H9 (cell line): ENCODE data around the gene ALDH1A3. TPM values are rescaled to one million over a fixed set of nuclear protein-coding genes. Genes with fewer than 3 reads are reported as not detected.

Source experiments
- DNase-seq: peaks from one replicate; pipeline ENCODE4 v3.0.0-alpha.2; 2017
- H2AFZ ChIP-seq: one replicate; pipeline ENCODE4 v1.6.1; 2013; ENCODE audit warnings: mild to moderate bottlenecking, low read length, control low read depth, moderate library complexity
- H2AK5ac ChIP-seq: 2 replicates; pipeline ENCODE4 v1.6.1; 2013; ENCODE audit warnings: low read length, control low read depth, mixed read lengths; ENCODE audit not compliant: insufficient read length
- H2BK120ac ChIP-seq: one replicate; pipeline ENCODE4 v1.6.1; 2013; ENCODE audit warnings: low read depth, mild to moderate bottlenecking, low read length, control low read depth, inconsistent platforms; ENCODE audit not compliant: poor library complexity, severe bottlenecking
- H2BK12ac ChIP-seq: 2 replicates; pipeline ENCODE4 v1.6.1; 2013; ENCODE audit warnings: low read length, control low read depth, mixed read lengths, low read depth; ENCODE audit not compliant: insufficient read length
- H2BK15ac ChIP-seq: 2 replicates; pipeline ENCODE4 v1.6.1; 2013; ENCODE audit warnings: low read depth, low read length, control low read depth
- H2BK20ac ChIP-seq: one replicate; pipeline ENCODE4 v1.6.1; 2013; ENCODE audit warnings: low read depth, mild to moderate bottlenecking, low read length, control low read depth, inconsistent platforms; ENCODE audit not compliant: poor library complexity, severe bottlenecking
- H2BK5ac ChIP-seq: 2 replicates; pipeline ENCODE4 v1.6.1; 2013; ENCODE audit warnings: low read length, control low read depth, mixed read lengths; ENCODE audit not compliant: insufficient read length
- H3K14ac ChIP-seq: 2 replicates; pipeline ENCODE4 v1.6.1; 2013; ENCODE audit warnings: low read length, control low read depth; ENCODE audit not compliant: insufficient read depth
- H3K18ac ChIP-seq: 2 replicates; pipeline ENCODE4 v1.6.1; 2013; ENCODE audit warnings: low read depth, mild to moderate bottlenecking, mixed read lengths, low read length, control low read depth; ENCODE audit not compliant: insufficient read length
- H3K23ac ChIP-seq: 2 replicates; pipeline ENCODE4 v1.6.1; 2013; ENCODE audit warnings: low read length, control low read depth, mixed read lengths, low read depth; ENCODE audit not compliant: insufficient read length
- H3K23me2 ChIP-seq: 2 replicates; pipeline ENCODE4 v1.6.1; 2013; ENCODE audit warnings: low read depth, mild to moderate bottlenecking, mixed read lengths, low read length, control low read depth; ENCODE audit not compliant: insufficient read length, poor library complexity, severe bottlenecking
- H3K27ac ChIP-seq: 2 replicates; pipeline ENCODE4 v1.5.1; 2013; ENCODE audit warnings: low read length, control low read depth, mixed read lengths, low read depth; ENCODE audit not compliant: insufficient read length
- H3K27me3 ChIP-seq: 2 replicates; pipeline ENCODE4 v1.6.1; 2013; ENCODE audit warnings: low read length, control low read depth, inconsistent platforms; ENCODE audit not compliant: insufficient read depth
- H3K4ac ChIP-seq: 2 replicates; pipeline ENCODE4 v1.6.1; 2013; ENCODE audit warnings: low read depth, mild to moderate bottlenecking, control low read depth, inconsistent platforms, low read length, moderate library complexity
- H3K4me1 ChIP-seq: 2 replicates; pipeline ENCODE4 v1.6.1; 2013; ENCODE audit warnings: low read length, control low read depth, inconsistent platforms; ENCODE audit not compliant: insufficient read depth
- H3K4me2 ChIP-seq: 2 replicates; pipeline ENCODE4 v1.6.1; 2013; ENCODE audit warnings: low read length, control low read depth, mixed read lengths; ENCODE audit not compliant: insufficient read length, insufficient read depth
- H3K56ac ChIP-seq: 2 replicates; pipeline ENCODE4 v1.6.1; 2013; ENCODE audit warnings: low read depth, mild to moderate bottlenecking, mixed read lengths, low read length, control low read depth; ENCODE audit not compliant: insufficient read length
- H3K79me1 ChIP-seq: 2 replicates; pipeline ENCODE4 v1.6.1; 2013; ENCODE audit warnings: low read depth, mild to moderate bottlenecking, moderate library complexity, low read length, control low read depth, inconsistent platforms; ENCODE audit not compliant: insufficient read depth, poor library complexity, severe bottlenecking
- H3K79me2 ChIP-seq: 2 replicates; pipeline ENCODE4 v1.6.1; 2013; ENCODE audit warnings: low read length, control low read depth, inconsistent platforms; ENCODE audit not compliant: insufficient read depth
- H3K9ac ChIP-seq: 2 replicates; pipeline ENCODE4 v1.6.1; 2013; ENCODE audit warnings: low read length, control low read depth, mixed read lengths; ENCODE audit not compliant: insufficient read length; ENCODE audit errors: extremely low read depth
- H3K9me3 ChIP-seq: one replicate; pipeline ENCODE4 v1.6.1; 2013; ENCODE audit warnings: low read depth, low read length, inconsistent platforms; ENCODE audit not compliant: control insufficient read depth
- H3T11ph ChIP-seq: one replicate; pipeline ENCODE4 v1.6.1; 2013; ENCODE audit warnings: mild to moderate bottlenecking, low read length, control low read depth, inconsistent platforms
- H4K20me1 ChIP-seq: one replicate; pipeline ENCODE4 v1.6.1; 2013; ENCODE audit not compliant: control insufficient read depth, insufficient read length, insufficient read depth
- H4K5ac ChIP-seq: 2 replicates; pipeline ENCODE4 v1.6.1; 2013; ENCODE audit warnings: low read depth, mild to moderate bottlenecking, mixed read lengths, low read length, control low read depth; ENCODE audit not compliant: insufficient read length
- H4K8ac ChIP-seq: replicated peaks from 2 replicates; pipeline ENCODE4 v1.6.1; 2013; ENCODE audit warnings: low read length, control low read depth, mixed read lengths, low read depth; ENCODE audit not compliant: insufficient read length
- H4K91ac ChIP-seq: 2 replicates; pipeline ENCODE4 v1.6.1; 2013; ENCODE audit warnings: low read depth, mild to moderate bottlenecking, moderate library complexity, mixed read lengths, low read length, control low read depth; ENCODE audit not compliant: insufficient read length
- H3K27ac Mint-ChIP-seq, 3 experiments: 2 replicates in 2 of 3; 3 replicates in 1 of 3; pipeline ENCODE4 v1.8.0; 2020 to 2021; ENCODE audit warnings: mixed read lengths in 3 of 3, mild to moderate bottlenecking in 1 of 3, moderate library complexity in 1 of 3
- H3K27me3 Mint-ChIP-seq: 2 replicates; pipeline ENCODE4 v1.8.0; 2021; ENCODE audit warnings: low read depth, mild to moderate bottlenecking, moderate library complexity, mixed read lengths
- H3K36me3 Mint-ChIP-seq, 3 experiments: 2 replicates in 2 of 3; 3 replicates in 1 of 3; pipeline ENCODE4 v1.8.0; 2020 to 2021; ENCODE audit warnings: low read depth in 3 of 3, mixed read lengths in 3 of 3; ENCODE audit not compliant: insufficient read depth in 1 of 3
- H3K4me1 Mint-ChIP-seq, 2 experiments: 2 replicates each; pipeline ENCODE4 v1.8.0; 2020; ENCODE audit warnings: mixed read lengths in 2 of 2
- H3K4me3 Mint-ChIP-seq, 2 experiments: 2 replicates in 1 of 2; 3 replicates in 1 of 2; pipeline ENCODE4 v1.8.0; 2020 to 2021; ENCODE audit warnings: mild to moderate bottlenecking in 2 of 2, mixed read lengths in 2 of 2, moderate library complexity in 1 of 2
- H3K9me3 Mint-ChIP-seq, 2 experiments: 2 replicates in 1 of 2; 3 replicates in 1 of 2; pipeline ENCODE4 v1.8.0; 2020; ENCODE audit warnings: mild to moderate bottlenecking in 2 of 2, mixed read lengths in 2 of 2, moderate library complexity in 1 of 2
- WGBS: extraction: QIAGEN DNeasy Blood & Tissue Kit; methylation state at CpG from one replicate; pipeline ENCODE4 v1.1.7; 2013; ENCODE audit warnings: missing lambda C conversion rate, low lambda C conversion rate, mixed read lengths; ENCODE audit not compliant: insufficient read length; ENCODE audit errors: extremely low coverage; 5-methylcytosine and 5-hydroxymethylcytosine counted together
- total RNA-seq: library from RNA; stranded (reverse); gene quantifications from 2 replicates; pipeline ENCODE4 v1.2.1, GENCODE V29; 2021
- TF ChIP-seq, protein P1 (sequence below): fragments of 200-600 bp; sonication (generic); conservative IDR thresholded peaks from 3 replicates; pipeline ENCODE4 v1.8.0; 2021; ENCODE audit warnings: antibody characterized with exemption, mild to moderate bottlenecking

Gene ALDH1A3
- total RNA-seq, 1 experiment from 2014 or later = 9.2 TPM

DNA sequence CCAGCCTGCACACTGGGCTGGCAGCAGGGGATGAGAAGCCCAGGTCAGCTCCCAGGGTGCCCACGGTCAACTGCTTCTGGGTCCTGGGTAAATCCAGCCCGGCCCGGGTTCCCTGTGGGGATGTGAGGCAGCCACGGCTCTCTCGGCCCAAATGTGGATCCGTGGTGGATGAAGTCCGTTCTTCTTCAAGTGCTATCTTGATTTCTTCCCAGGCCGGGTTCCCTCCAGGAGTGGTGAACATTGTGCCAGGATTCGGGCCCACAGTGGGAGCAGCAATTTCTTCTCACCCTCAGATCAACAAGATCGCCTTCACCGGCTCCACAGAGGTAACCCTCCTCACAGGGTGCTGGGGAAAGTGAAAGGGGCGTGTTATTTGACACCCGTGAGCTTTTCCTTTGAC, 16.1 kb downstream of the ALDH1A3 start:
- no peak overlapping the region for H4K5ac ChIP-seq
- H3K18ac ChIP-seq = no peak overlapping the region
- H4K20me1 ChIP-seq = no peaks in the 10 kb centered on the region
- no peaks in the 10 kb centered on the region for H3K23me2 ChIP-seq
- no peak overlapping the region for H4K91ac ChIP-seq
- H3K27me3 ChIP-seq = no peaks in the 10 kb centered on the region
- H3K4me2 ChIP-seq = no peak overlapping the region
- H2BK15ac ChIP-seq = no peak overlapping the region
- H3K79me1 ChIP-seq = no peaks in the 10 kb centered on the region
- no peak overlapping the region for H2AFZ ChIP-seq
- no peak overlapping the region for H3K14ac ChIP-seq
- H2BK20ac ChIP-seq = no peak overlapping the region
- peaks cover 7 to 22% of the 10 kb centered on the region in 2 experiments for H3K4me1 Mint-ChIP-seq
- H3K9ac ChIP-seq = no peak overlapping the region
- no peak overlapping the region for H2BK5ac ChIP-seq
- H2BK120ac ChIP-seq = no peak overlapping the region
- H3T11ph ChIP-seq = no peak overlapping the region
- no peaks in the 10 kb centered on the region for H3K9me3 ChIP-seq
- H3K4me1 ChIP-seq = no peaks in the 10 kb centered on the region
- TF ChIP-seq, protein P1, sequence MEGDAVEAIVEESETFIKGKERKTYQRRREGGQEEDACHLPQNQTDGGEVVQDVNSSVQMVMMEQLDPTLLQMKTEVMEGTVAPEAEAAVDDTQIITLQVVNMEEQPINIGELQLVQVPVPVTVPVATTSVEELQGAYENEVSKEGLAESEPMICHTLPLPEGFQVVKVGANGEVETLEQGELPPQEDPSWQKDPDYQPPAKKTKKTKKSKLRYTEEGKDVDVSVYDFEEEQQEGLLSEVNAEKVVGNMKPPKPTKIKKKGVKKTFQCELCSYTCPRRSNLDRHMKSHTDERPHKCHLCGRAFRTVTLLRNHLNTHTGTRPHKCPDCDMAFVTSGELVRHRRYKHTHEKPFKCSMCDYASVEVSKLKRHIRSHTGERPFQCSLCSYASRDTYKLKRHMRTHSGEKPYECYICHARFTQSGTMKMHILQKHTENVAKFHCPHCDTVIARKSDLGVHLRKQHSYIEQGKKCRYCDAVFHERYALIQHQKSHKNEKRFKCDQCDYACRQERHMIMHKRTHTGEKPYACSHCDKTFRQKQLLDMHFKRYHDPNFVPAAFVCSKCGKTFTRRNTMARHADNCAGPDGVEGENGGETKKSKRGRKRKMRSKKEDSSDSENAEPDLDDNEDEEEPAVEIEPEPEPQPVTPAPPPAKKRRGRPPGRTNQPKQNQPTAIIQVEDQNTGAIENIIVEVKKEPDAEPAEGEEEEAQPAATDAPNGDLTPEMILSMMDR = no peak
- no peaks in the 10 kb centered on the region for H3K27me3 Mint-ChIP-seq
- no CpG with 5 or more reads among the region's 13 CpGs for WGBS
- H3K4me3 Mint-ChIP-seq = no peak overlapping the region
- H4K8ac ChIP-seq = no peak overlapping the region
- H3K4ac ChIP-seq = no peak overlapping the region
- no peak for DNase-seq
- no peak overlapping the region for H3K27ac ChIP-seq
- no peak overlapping the region for H3K56ac ChIP-seq
- H2AK5ac ChIP-seq = no peak overlapping the region
- no peaks in the 10 kb centered on the region for H3K79me2 ChIP-seq
- no peak overlapping the region for H3K23ac ChIP-seq
- H3K36me3 Mint-ChIP-seq = peaks cover 0 to 19% (median 0%) of the 10 kb centered on the region in 3 experiments; a peak in 2 of 7 replicates
- no peaks in the 10 kb centered on the region for H3K9me3 Mint-ChIP-seq
- no peak overlapping the region for H3K27ac Mint-ChIP-seq
- H2BK12ac ChIP-seq = no peak overlapping the region
